Chondrocyte (in vitro differentiated cells): ENCODE results near the gene PPP6R3. TPM values are rescaled to one million over a fixed set of nuclear protein-coding genes. Genes with fewer than 3 reads are reported as not detected.
A peak's percentile ranks its signal among the peaks of the same experiment; 100 is the strongest.

ENCODE experiments used
- DNase-seq: peaks from one replicate; pipeline ENCODE4 v3.0.0; 2021; ENCODE audit warnings: mixed read lengths, low spot score
- H3K27ac Mint-ChIP-seq: one replicate; pipeline ENCODE4 v1.8.0; 2021; ENCODE audit warnings: mild to moderate bottlenecking, moderate library complexity, mixed read lengths; ENCODE audit not compliant: unreplicated experiment
- H3K27me3 Mint-ChIP-seq: 2 replicates; pipeline ENCODE4 v1.8.0; 2021; ENCODE audit warnings: low read depth, mixed read lengths
- H3K36me3 Mint-ChIP-seq: 2 replicates; pipeline ENCODE4 v1.8.0; 2021; ENCODE audit warnings: low read depth, mixed read lengths
- H3K4me1 Mint-ChIP-seq: 2 replicates; pipeline ENCODE4 v1.8.0; 2021; ENCODE audit warnings: low read depth, mild to moderate bottlenecking, mixed read lengths
- H3K4me3 Mint-ChIP-seq: one replicate; pipeline ENCODE4 v1.8.0; 2021; ENCODE audit warnings: mild to moderate bottlenecking, moderate library complexity, mixed read lengths; ENCODE audit not compliant: unreplicated experiment
- H3K9me3 Mint-ChIP-seq: 2 replicates; pipeline ENCODE4 v1.8.0; 2021; ENCODE audit warnings: low read depth, mixed read lengths
- total RNA-seq: library from RNA; stranded (reverse); gene quantifications from 3 replicates; pipeline ENCODE4 v1.2.1, GENCODE V29; 2021
- TF ChIP-seq, protein P1 (sequence below): fragments of 200-600 bp; sonication (generic); IDR thresholded peaks from 2 replicates; pipeline ENCODE4 v1.5.0; 2021; ENCODE audit warnings: antibody characterized with exemption, mild to moderate bottlenecking, moderate library complexity

PPP6R3 gene
- total RNA-seq, 1 donor from 2014 or later, result 73.4 TPM

DNA sequence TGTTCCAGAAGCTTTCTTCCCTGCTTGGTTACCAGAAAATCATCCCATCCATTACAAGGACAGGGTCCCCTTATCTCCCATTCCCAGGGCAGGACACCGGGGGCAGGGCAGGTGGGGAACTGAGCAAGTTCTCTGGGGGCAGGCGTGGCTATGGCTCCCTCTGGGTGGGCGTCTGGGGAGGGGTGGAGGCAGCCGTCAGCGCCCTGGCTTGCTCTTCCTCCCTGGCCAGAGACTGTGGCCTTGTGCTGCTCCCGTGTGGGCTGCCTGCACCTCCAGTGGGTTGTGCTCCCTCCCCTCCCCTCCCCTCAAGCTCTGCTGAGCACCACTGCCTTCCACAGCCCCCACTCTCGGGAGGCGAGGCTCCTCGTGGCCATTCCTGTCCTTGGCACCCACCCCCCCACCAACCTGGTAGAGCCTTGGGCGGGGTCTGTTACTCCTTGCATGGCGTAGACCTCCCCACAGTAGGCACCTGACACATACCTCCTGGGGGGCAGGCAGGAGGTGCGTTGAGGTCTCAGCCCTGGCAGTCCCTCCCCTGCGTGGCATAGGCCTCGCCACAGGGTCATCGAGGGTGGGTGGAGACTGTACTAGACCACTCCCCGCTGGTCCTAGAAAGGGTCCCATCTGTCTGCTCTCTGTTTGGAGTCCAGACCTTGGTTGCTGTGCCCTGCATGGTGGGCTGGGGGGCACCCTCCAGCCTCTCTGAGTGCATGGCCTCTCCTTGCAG is 24.2 kb upstream of the PPP6R3 start:
- TF ChIP-seq, protein P1, sequence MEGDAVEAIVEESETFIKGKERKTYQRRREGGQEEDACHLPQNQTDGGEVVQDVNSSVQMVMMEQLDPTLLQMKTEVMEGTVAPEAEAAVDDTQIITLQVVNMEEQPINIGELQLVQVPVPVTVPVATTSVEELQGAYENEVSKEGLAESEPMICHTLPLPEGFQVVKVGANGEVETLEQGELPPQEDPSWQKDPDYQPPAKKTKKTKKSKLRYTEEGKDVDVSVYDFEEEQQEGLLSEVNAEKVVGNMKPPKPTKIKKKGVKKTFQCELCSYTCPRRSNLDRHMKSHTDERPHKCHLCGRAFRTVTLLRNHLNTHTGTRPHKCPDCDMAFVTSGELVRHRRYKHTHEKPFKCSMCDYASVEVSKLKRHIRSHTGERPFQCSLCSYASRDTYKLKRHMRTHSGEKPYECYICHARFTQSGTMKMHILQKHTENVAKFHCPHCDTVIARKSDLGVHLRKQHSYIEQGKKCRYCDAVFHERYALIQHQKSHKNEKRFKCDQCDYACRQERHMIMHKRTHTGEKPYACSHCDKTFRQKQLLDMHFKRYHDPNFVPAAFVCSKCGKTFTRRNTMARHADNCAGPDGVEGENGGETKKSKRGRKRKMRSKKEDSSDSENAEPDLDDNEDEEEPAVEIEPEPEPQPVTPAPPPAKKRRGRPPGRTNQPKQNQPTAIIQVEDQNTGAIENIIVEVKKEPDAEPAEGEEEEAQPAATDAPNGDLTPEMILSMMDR, result no peak
- H3K9me3 Mint-ChIP-seq, result no peaks in the 10 kb centered on the region
- no peak for DNase-seq
- H3K4me1 Mint-ChIP-seq, result peaks cover 33% of the 10 kb centered on the region
- no peak overlapping the region for H3K4me3 Mint-ChIP-seq
- no peaks in the 10 kb centered on the region for H3K27me3 Mint-ChIP-seq
- H3K36me3 Mint-ChIP-seq, result peaks cover 8% of the 10 kb centered on the region
- peak overlapping the region; percentile 82 for H3K27ac Mint-ChIP-seq

DNA sequence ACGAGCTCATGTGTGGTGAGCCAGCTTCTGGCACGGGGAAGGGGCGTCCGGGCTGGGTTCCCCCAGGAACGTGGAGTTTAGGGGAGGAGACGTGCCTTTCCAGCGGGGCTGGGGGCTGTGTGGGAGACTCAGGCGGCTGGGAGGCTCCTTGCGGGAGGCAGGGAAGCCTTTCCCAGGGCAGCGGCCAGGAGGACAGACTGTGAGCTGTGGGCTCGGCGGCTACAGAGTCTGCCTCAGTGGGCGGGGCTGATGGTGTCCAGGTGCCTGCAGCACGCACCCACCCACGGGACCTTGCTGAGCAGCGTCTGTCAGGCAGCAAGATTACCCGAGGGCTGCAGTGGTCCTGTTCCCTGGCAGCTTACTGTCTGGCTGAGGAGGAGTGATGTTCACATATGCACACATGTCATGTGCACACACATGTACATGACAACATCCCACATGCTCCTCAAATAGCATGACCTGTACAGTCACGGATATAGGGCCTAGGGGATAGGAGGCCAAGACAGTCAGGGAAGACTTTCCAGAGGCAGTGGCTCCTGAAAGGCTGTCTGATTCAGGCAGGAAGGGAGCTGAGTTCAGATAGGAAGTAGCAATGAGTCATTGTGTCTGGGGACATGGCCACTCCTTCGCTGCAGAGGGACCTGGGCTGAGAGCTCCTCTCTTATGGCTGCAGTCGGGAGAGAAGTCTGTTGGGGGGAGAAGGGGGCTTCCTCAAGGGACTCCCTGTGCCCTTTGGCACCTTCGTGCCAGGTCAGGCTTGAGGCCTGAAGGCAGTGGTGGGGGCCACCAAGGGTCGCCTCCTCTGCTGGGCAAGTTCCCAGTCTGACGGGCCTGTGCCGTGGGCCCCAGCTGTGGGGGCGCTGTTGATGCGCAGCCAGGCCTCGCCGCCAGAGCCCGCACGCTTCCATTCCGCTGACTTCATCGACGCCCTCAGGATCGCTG is 23.3 kb upstream of the PPP6R3 start:
- no peak overlapping the region for H3K4me3 Mint-ChIP-seq
- H3K36me3 Mint-ChIP-seq, result peaks cover 6% of the 10 kb centered on the region
- TF ChIP-seq, protein P1, result no peak
- no peaks in the 10 kb centered on the region for H3K27me3 Mint-ChIP-seq
- H3K4me1 Mint-ChIP-seq, result peaks cover 42% of the 10 kb centered on the region
- no peaks in the 10 kb centered on the region for H3K9me3 Mint-ChIP-seq
- H3K27ac Mint-ChIP-seq, result peak overlapping the region; percentile 82
- no peak for DNase-seq

DNA sequence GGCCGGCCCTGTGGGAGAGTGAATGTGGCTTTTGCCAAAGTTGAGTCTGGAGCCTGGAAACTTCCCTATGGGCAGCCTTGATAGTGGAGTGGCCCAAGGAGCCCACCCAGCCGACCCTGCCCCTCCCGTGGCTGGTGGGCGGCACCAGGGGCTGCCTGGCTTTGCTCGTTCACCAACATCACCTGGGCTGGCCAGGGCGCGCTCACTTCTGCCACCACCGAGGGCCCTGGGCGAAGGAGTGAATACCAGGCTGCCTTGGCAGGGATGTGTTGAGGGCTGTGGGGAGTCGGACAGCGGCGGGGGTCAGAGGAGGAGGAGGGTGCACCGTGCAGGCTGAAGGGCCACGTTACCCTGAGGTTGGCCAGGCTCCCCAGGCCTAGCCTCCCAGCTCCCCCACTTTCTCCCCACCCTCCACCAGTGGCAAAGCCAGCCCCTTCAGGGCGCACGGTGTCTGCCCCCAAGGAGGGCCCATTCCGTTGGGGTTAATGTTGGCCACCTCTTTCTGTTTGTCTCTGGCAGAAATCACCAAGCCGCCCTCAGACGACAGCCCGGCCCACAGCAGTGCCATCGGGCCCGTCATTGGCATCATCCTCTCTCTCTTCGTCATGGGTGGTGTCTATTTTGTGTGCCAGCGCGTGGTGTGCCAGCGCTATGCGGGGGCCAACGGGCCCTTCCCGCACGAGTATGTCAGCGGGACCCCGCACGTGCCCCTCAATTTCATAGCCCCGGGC is 22.5 kb upstream of the PPP6R3 start:
- TF ChIP-seq, protein P1, result no peak
- peaks cover 42% of the 10 kb centered on the region for H3K4me1 Mint-ChIP-seq
- peaks cover 7% of the 10 kb centered on the region for H3K36me3 Mint-ChIP-seq
- H3K27ac Mint-ChIP-seq, result peak overlapping the region; percentile 82
- no peak for DNase-seq
- H3K9me3 Mint-ChIP-seq, result no peaks in the 10 kb centered on the region
- no peak overlapping the region for H3K4me3 Mint-ChIP-seq
- H3K27me3 Mint-ChIP-seq, result no peaks in the 10 kb centered on the region

DNA sequence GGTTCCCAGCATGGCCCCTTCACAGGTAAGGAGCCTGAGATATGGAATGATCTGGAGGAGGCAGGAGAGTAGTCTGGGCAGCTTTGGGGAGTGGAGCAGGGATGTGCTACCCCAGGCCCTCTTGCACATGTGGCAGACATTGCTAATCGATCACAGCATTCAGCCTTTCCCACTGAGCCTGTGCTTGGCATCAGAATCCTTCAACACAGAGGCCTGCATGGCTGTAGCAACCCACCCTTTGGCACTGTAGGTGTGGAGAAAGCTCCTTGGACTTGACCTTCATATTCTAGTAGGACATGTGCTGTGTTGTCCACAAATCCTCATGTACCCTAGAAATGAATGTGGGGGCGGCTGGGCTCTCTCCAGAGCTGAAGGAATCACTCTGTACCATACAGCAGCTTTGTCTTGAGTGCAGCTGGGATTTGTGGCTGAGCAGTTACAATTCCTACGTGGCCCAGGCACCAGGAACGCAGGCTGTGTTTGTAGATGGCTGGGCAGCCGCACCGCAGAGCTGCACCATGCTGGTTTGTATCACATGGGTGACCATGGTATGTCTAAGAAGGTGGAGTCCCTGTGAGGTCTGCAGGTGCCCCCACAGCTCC is 21.8 kb upstream of the PPP6R3 start:
- Mint-ChIP-seq H3K27me3 (no peaks in the 10 kb centered on the region), H3K27ac (no peak overlapping the region), H3K4me1 (peaks cover 42% of the 10 kb centered on the region), H3K4me3 (no peak overlapping the region), H3K9me3 (no peaks in the 10 kb centered on the region), H3K36me3 (peaks cover 7% of the 10 kb centered on the region)
- no peak for DNase-seq
- TF ChIP-seq, protein P1, result no peak
